ENCODE measurements around the gene IL2RA.

Gene IL2RA

GRCh38 chr10:6074489-6075301 is 12.5 kb upstream of the IL2RA start:
- peaks cover 0 to 1% of the 10 kb centered on the region in 2 experiments for H3K4me1 ChIP-seq (ENCODE audit: control insufficient read depth in 1 of 2, insufficient read depth in 2 of 2, low read length in 2 of 2)
- H2BK120ac ChIP-seq (ENCODE audit: insufficient read depth, low read length, poor library complexity), result no peak overlapping the region
- no peak overlapping the region for H2AK5ac ChIP-seq (ENCODE audit: low read length)
- no peak overlapping the region for H3K18ac ChIP-seq (ENCODE audit: low read length)
- no peaks in the 10 kb centered on the region for H3K9me3 ChIP-seq (ENCODE audit: insufficient read depth, low read depth, low read length)
- no peak overlapping the region for H2AFZ ChIP-seq (ENCODE audit: insufficient read depth, low read length, poor library complexity)
- no peaks in the 10 kb centered on the region for H3K79me1 ChIP-seq (ENCODE audit: low read length)
- peak in 1 of 2 donors; percentile 22 for DNase-seq
- no peak overlapping the region for H4K8ac ChIP-seq (ENCODE audit: low read depth, low read length)
- no peaks in the 10 kb centered on the region for H3K79me2 ChIP-seq (ENCODE audit: control insufficient read depth, insufficient read depth, low read length, poor library complexity)
- WGBS (ENCODE audit: extremely low coverage, insufficient coverage, insufficient read length), result no CpG with 5 or more reads among the region's 17 CpGs
- H4K12ac ChIP-seq (ENCODE audit: low read depth, low read length), result no peak overlapping the region
- H4K91ac ChIP-seq (ENCODE audit: low read depth, low read length), result no peak overlapping the region
- no peaks in the 10 kb centered on the region for H3K36me3 ChIP-seq (ENCODE audit: control insufficient read depth in 1 of 2, insufficient read depth in 2 of 2, low read length in 2 of 2)
- H3K4me3 ChIP-seq (ENCODE audit: low read depth, low read length), result no peak overlapping the region
- H3K27ac ChIP-seq (ENCODE audit: low read depth, low read length), result no peak overlapping the region
- H3K23ac ChIP-seq (ENCODE audit: low read length), result no peak overlapping the region
- no peaks in the 10 kb centered on the region for H3K27me3 ChIP-seq (ENCODE audit: insufficient read depth, low read length)
- no peak overlapping the region for H2BK12ac ChIP-seq (ENCODE audit: low read length)
- H3K4ac ChIP-seq (ENCODE audit: low read depth, low read length), result no peak overlapping the region
- H3K9ac ChIP-seq (ENCODE audit: low read length), result no peak overlapping the region
- H2BK5ac ChIP-seq (ENCODE audit: low read depth, low read length, poor library complexity), result no peak overlapping the region
- H3K4me2 ChIP-seq (ENCODE audit: low read length), result no peak overlapping the region
- H3K14ac ChIP-seq (ENCODE audit: low read length), result no peak overlapping the region

- Histone ChIP-seq H3K79me1 (ENCODE audit: low read length) (no peaks in the 10 kb centered on the region), H3K27ac (ENCODE audit: low read depth, low read length) (no peak overlapping the region), H3K9ac (ENCODE audit: low read length) (no peak overlapping the region), H3K4ac (ENCODE audit: low read depth, low read length) (no peak overlapping the region), H2BK120ac (ENCODE audit: insufficient read depth, low read length, poor library complexity) (no peak overlapping the region), H4K12ac (ENCODE audit: low read depth, low read length) (no peak overlapping the region), H4K91ac (ENCODE audit: low read depth, low read length) (no peak overlapping the region), H4K8ac (ENCODE audit: low read depth, low read length) (no peak overlapping the region), H3K18ac (ENCODE audit: low read length) (no peak overlapping the region), H3K27me3 (ENCODE audit: insufficient read depth, low read length) (no peaks in the 10 kb centered on the region), H3K4me1 (ENCODE audit: control insufficient read depth in 1 of 2, insufficient read depth in 2 of 2, low read length in 2 of 2) (peaks cover 0 to 1% of the 10 kb centered on the region in 2 experiments), H2AFZ (ENCODE audit: insufficient read depth, low read length, poor library complexity) (no peak overlapping the region), H2BK12ac (ENCODE audit: low read length) (no peak overlapping the region), H3K14ac (ENCODE audit: low read length) (no peak overlapping the region), H3K36me3 (ENCODE audit: control insufficient read depth in 1 of 2, insufficient read depth in 2 of 2, low read length in 2 of 2) (no peaks in the 10 kb centered on the region), H2AK5ac (ENCODE audit: low read length) (no peak overlapping the region), H2BK5ac (ENCODE audit: low read depth, low read length, poor library complexity) (no peak overlapping the region), H3K9me3 (ENCODE audit: insufficient read depth, low read depth, low read length) (no peaks in the 10 kb centered on the region), H3K79me2 (ENCODE audit: control insufficient read depth, insufficient read depth, low read length, poor library complexity) (no peaks in the 10 kb centered on the region), H3K23ac (ENCODE audit: low read length) (no peak overlapping the region), H3K4me2 (ENCODE audit: low read length) (no peak overlapping the region), H3K4me3 (ENCODE audit: low read depth, low read length) (no peak overlapping the region)
- WGBS (ENCODE audit: extremely low coverage, insufficient coverage, insufficient read length), result no CpG with 5 or more reads among the region's 13 CpGs
- DNase-seq, result no peak
Measured at GRCh38 chr10:6072215-6072934, 10.2 kb upstream of the IL2RA start.

- no peaks in the 10 kb centered on the region for H3K36me3 ChIP-seq (ENCODE audit: control insufficient read depth in 1 of 2, insufficient read depth in 2 of 2, low read length in 2 of 2)
- no peak overlapping the region for H4K8ac ChIP-seq (ENCODE audit: low read depth, low read length)
- no peak overlapping the region for H4K12ac ChIP-seq (ENCODE audit: low read depth, low read length)
- H2AK5ac ChIP-seq (ENCODE audit: low read length), result no peak overlapping the region
- no peaks in the 10 kb centered on the region for H3K27me3 ChIP-seq (ENCODE audit: insufficient read depth, low read length)
- H3K4me3 ChIP-seq (ENCODE audit: low read depth, low read length), result no peak overlapping the region
- no peak overlapping the region for H2AFZ ChIP-seq (ENCODE audit: insufficient read depth, low read length, poor library complexity)
- H3K9me3 ChIP-seq (ENCODE audit: insufficient read depth, low read depth, low read length), result no peaks in the 10 kb centered on the region
- no peak overlapping the region for H2BK120ac ChIP-seq (ENCODE audit: insufficient read depth, low read length, poor library complexity)
- no peaks in the 10 kb centered on the region for H3K79me2 ChIP-seq (ENCODE audit: control insufficient read depth, insufficient read depth, low read length, poor library complexity)
- peak overlapping the region; percentile 86 for H3K23ac ChIP-seq (ENCODE audit: low read length)
- H4K91ac ChIP-seq (ENCODE audit: low read depth, low read length), result no peak overlapping the region
- no peak overlapping the region for H3K9ac ChIP-seq (ENCODE audit: low read length)
- H3K79me1 ChIP-seq (ENCODE audit: low read length), result no peaks in the 10 kb centered on the region
- no peak overlapping the region for H3K14ac ChIP-seq (ENCODE audit: low read length)
- H3K4me1 ChIP-seq (ENCODE audit: control insufficient read depth in 1 of 2, insufficient read depth in 2 of 2, low read length in 2 of 2), result peaks cover 0 to 1% of the 10 kb centered on the region in 2 experiments
- H2BK12ac ChIP-seq (ENCODE audit: low read length), result no peak overlapping the region
- no CpG with 5 or more reads among the region's 10 CpGs for WGBS (ENCODE audit: extremely low coverage, insufficient coverage, insufficient read length)
- no peak overlapping the region for H3K4ac ChIP-seq (ENCODE audit: low read depth, low read length)
- H3K27ac ChIP-seq (ENCODE audit: low read depth, low read length), result no peak overlapping the region
- no peak overlapping the region for H2BK5ac ChIP-seq (ENCODE audit: low read depth, low read length, poor library complexity)
- H3K18ac ChIP-seq (ENCODE audit: low read length), result no peak overlapping the region
- no peak for DNase-seq
- no peak overlapping the region for H3K4me2 ChIP-seq (ENCODE audit: low read length)
Measured at GRCh38 chr10:6071181-6072175, 9.3 kb upstream of the IL2RA start.

GRCh38 chr10:6070660-6071059 is 8.5 kb upstream of the IL2RA start:
- Histone ChIP-seq H4K12ac (ENCODE audit: low read depth, low read length) (no peak overlapping the region), H3K4me3 (ENCODE audit: low read depth, low read length) (no peak overlapping the region), H4K8ac (ENCODE audit: low read depth, low read length) (no peak overlapping the region), H2AK5ac (ENCODE audit: low read length) (no peak overlapping the region), H3K4me2 (ENCODE audit: low read length) (no peak overlapping the region), H3K79me1 (ENCODE audit: low read length) (no peaks in the 10 kb centered on the region), H3K9ac (ENCODE audit: low read length) (no peak overlapping the region), H2BK12ac (ENCODE audit: low read length) (no peak overlapping the region), H3K79me2 (ENCODE audit: control insufficient read depth, insufficient read depth, low read length, poor library complexity) (no peaks in the 10 kb centered on the region), H3K36me3 (ENCODE audit: control insufficient read depth in 1 of 2, insufficient read depth in 2 of 2, low read length in 2 of 2) (no peaks in the 10 kb centered on the region), H2BK5ac (ENCODE audit: low read depth, low read length, poor library complexity) (no peak overlapping the region), H2AFZ (ENCODE audit: insufficient read depth, low read length, poor library complexity) (no peak overlapping the region), H3K27ac (ENCODE audit: low read depth, low read length) (no peak overlapping the region), H3K23ac (ENCODE audit: low read length) (no peak overlapping the region), H3K4me1 (ENCODE audit: control insufficient read depth in 1 of 2, insufficient read depth in 2 of 2, low read length in 2 of 2) (peaks cover 0 to 1% of the 10 kb centered on the region in 2 experiments), H2BK120ac (ENCODE audit: insufficient read depth, low read length, poor library complexity) (no peak overlapping the region), H4K91ac (ENCODE audit: low read depth, low read length) (no peak overlapping the region), H3K14ac (ENCODE audit: low read length) (no peak overlapping the region), H3K9me3 (ENCODE audit: insufficient read depth, low read depth, low read length) (no peaks in the 10 kb centered on the region), H3K27me3 (ENCODE audit: insufficient read depth, low read length) (no peaks in the 10 kb centered on the region), H3K18ac (ENCODE audit: low read length) (no peak overlapping the region), H3K4ac (ENCODE audit: low read depth, low read length) (no peak overlapping the region)
- WGBS (ENCODE audit: extremely low coverage, insufficient coverage, insufficient read length), result no CpG with 5 or more reads among the region's 5 CpGs
- peak in 1 of 2 donors; percentile 29 for DNase-seq
